ENCODE data around the gene XXYLT1. TPM values are rescaled to one million over a fixed set of nuclear protein-coding genes. Genes with fewer than 3 reads are reported as not detected.
A peak's percentile ranks its signal among the peaks of the same experiment; 100 is the strongest.
"Not testable (repeated sequence)": the region's sequence is repeated elsewhere in the genome, so short reads cannot be mapped to it uniquely, and the experiment has no call there.

XXYLT1 gene
- total RNA-seq, 4 donors from 2014 or later = 9.7 to 30.1 (median 17.7) TPM

DNA sequence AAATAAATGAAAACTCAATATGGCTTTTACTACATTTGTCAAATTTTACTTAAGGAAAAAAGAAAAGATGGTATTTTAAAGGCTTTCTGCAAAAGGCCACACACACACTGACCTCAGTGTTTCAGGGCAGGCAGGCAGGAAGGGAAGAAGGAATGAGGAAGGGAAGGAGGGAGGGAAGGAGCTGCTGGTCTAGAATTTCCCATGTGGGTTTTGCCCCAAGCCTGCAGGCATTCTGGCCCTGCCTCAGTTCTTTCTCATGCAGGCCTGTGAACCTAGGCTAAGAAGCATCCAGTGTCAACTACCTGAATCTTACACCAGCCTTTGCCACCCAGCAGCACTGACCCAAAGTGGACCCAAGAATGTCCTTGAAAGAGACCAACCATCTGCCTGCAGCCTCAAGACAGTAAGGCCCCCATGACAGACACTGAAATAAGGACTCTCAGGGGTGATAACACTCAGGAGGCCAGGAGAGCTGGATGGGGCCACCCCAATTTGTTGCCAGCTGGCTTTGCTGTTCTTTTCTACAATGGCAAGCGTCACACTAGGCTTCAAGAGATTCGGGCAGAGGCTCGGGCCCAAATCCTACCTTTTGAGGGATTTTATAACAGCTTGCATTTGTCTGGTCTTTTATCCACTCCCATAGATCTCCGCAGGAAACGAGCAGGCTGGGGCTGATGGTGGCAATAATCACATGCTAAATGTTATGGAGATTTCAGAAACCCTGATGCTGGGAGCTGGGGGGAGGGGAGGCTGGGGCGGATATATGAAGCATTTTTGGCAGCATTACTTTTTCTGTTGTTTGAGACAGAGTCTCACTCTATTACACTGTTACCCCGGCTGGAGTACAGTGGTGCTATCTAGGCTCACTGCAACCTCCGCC, 51.4 kb downstream of the XXYLT1 start:
- TF ChIP-seq, protein P1, sequence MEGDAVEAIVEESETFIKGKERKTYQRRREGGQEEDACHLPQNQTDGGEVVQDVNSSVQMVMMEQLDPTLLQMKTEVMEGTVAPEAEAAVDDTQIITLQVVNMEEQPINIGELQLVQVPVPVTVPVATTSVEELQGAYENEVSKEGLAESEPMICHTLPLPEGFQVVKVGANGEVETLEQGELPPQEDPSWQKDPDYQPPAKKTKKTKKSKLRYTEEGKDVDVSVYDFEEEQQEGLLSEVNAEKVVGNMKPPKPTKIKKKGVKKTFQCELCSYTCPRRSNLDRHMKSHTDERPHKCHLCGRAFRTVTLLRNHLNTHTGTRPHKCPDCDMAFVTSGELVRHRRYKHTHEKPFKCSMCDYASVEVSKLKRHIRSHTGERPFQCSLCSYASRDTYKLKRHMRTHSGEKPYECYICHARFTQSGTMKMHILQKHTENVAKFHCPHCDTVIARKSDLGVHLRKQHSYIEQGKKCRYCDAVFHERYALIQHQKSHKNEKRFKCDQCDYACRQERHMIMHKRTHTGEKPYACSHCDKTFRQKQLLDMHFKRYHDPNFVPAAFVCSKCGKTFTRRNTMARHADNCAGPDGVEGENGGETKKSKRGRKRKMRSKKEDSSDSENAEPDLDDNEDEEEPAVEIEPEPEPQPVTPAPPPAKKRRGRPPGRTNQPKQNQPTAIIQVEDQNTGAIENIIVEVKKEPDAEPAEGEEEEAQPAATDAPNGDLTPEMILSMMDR (IDR thresholded peaks at IDR 0.05) = no peak
- TF ChIP-seq POLR2A (IDR thresholded peaks at IDR 0.05) = no peak
- 92 to 94% methylated on average over 8 of the region's 8 CpGs for WGBS, 2 donors
- DNase-seq (ENCODE audit: low spot score in 2 of 2) = peak in 1 of 2 donors; percentile 58
- no peak overlapping the region for H3K4me3 ChIP-seq (ENCODE audit: low read depth, poor library complexity, severe bottlenecking)
- intact Hi-C loops (cut with DNase I; ENCODE audit: low total_unique reads) = no loop called here

DNA sequence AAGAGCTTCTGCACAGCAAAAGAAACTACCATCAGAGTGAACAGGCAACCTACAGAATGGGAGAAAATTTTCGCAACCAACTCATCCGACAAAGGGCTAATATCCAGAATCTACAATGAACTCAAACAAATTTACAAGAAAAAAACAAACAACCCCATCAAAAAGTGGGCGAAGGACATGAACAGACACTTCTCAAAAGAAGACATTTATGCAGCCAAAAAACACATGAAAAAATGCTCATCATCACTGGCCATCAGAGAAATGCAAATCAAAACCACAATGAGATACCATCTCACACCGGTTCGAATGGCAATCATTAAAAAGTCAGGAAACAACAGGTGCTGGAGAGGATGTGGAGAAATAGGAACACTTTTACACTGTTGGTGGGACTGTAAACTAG, 52.6 kb downstream of the XXYLT1 start:
- H3K4me3 ChIP-seq (ENCODE audit: low read depth, poor library complexity, severe bottlenecking); DNase-seq (ENCODE audit: low spot score in 2 of 2); intact Hi-C loops (cut with DNase I; ENCODE audit: low total_unique reads): not testable (repeated sequence)
- 86 to 95% methylated on average over 2 to 5 of the region's 5 CpGs for WGBS, 2 donors

DNA sequence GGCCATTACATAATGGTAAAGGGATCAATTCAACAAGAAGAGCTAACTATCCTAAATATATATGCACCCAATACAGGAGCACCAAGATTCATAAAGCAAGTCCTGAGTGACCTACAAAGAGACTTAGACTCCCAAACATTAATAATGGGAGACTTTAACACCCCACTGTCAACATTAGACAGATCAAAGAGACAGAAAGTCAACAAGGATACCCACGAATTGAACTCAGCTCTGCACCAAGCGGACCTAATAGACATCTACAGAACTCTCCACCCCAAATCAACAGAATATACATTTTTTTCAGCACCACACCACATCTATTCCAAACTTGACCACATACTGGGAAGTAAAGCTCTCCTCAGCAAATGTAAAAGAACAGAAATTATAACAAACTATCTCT, 55.4 kb downstream of the XXYLT1 start:
- DNase-seq (ENCODE audit: low spot score in 2 of 2); H3K4me3 ChIP-seq (ENCODE audit: low read depth, poor library complexity, severe bottlenecking); intact Hi-C loops (cut with DNase I; ENCODE audit: low total_unique reads): not testable (repeated sequence)
- WGBS, 2 donors = 88 to 99% methylated on average over 2 of the region's 2 CpGs

- intact Hi-C loops (cut with DNase I; ENCODE audit: low total_unique reads) = no loop called here
- 99 to 100% methylated on average over 8 of the region's 8 CpGs for WGBS, 2 donors
- H3K4me3 ChIP-seq (ENCODE audit: low read depth, poor library complexity, severe bottlenecking) = no peak overlapping the region
- peak in 1 of 2 donors; percentile 25 for DNase-seq (ENCODE audit: low spot score in 2 of 2)
- TF ChIP-seq, protein P1 (IDR thresholded peaks at IDR 0.05) = no peak
- no peak for TF ChIP-seq POLR2A (IDR thresholded peaks at IDR 0.05)
Measured at GRCh38 chr3:195214381-195214780, 56.6 kb downstream of the XXYLT1 start.

GRCh38 chr3:195213639-195214315, 57.2 kb downstream of the XXYLT1 start:
- TF ChIP-seq, protein P1 (IDR thresholded peaks at IDR 0.05) = no peak
- intact Hi-C loops (cut with DNase I; ENCODE audit: low total_unique reads) = no loop called here
- peak in 1 of 2 donors; percentile 54 for DNase-seq (ENCODE audit: low spot score in 2 of 2)
- no peak overlapping the region for H3K4me3 ChIP-seq (ENCODE audit: low read depth, poor library complexity, severe bottlenecking)
- 80 to 86% methylated on average over 9 of the region's 9 CpGs for WGBS, 2 donors

GRCh38 chr3:195212749-195213375, 58.1 kb downstream of the XXYLT1 start:
- H3K4me3 ChIP-seq (ENCODE audit: low read depth, poor library complexity, severe bottlenecking) = no peak overlapping the region
- 87 to 92% methylated on average over 14 of the region's 14 CpGs for WGBS, 2 donors
- intact Hi-C loops (cut with DNase I; ENCODE audit: low total_unique reads) = no loop called here
- no peak for TF ChIP-seq POLR2A (IDR thresholded peaks at IDR 0.05)
- TF ChIP-seq, protein P1 (IDR thresholded peaks at IDR 0.05) = no peak
- DNase-seq (ENCODE audit: low spot score in 2 of 2) = peak in 1 of 2 donors; percentile 62
